OCI-LY3 (cell line): ENCODE data around the gene SLC26A2.

Experiments used
- H2AFZ ChIP-seq: fragments of 200-600, 300-600 bp; shearing (Covaris generic); 2 replicates; pipeline ENCODE4 v1.6.0; 2014; ENCODE audit warnings: antibody characterized with exemption, low read depth, low read length
- H3K27ac ChIP-seq: fragments of 200-600, 300-600 bp; sonication (generic); 2 replicates; pipeline ENCODE4 v1.5.1; 2014; ENCODE audit warnings: mild to moderate bottlenecking, low read length, moderate library complexity, mixed read lengths
- H3K27me3 ChIP-seq: fragments of 200-600, 300-600 bp; sonication (generic); 2 replicates; pipeline ENCODE4 v1.6.1; 2014; ENCODE audit warnings: low read depth, low read length, mixed read lengths
- H3K36me3 ChIP-seq: fragments of 200-600, 300-600 bp; sonication (generic); replicated peaks from 2 replicates; pipeline ENCODE3; 2014; ENCODE audit warnings: low read depth, low read length, mixed read lengths
- H3K4me1 ChIP-seq: fragments of 300-600, 200-600 bp; sonication (generic); 2 replicates; pipeline ENCODE4 v1.6.1; 2014; ENCODE audit warnings: low read length, mixed read lengths
- H3K4me2 ChIP-seq: fragments of 200-600, 300-600 bp; sonication (generic); 2 replicates; pipeline ENCODE4 v1.6.1; 2014; ENCODE audit warnings: low read length, mixed read lengths
- H3K4me3 ChIP-seq: fragments of 300-600, 200-600 bp; sonication (generic); 2 replicates; pipeline ENCODE4 v1.5.1; 2014; ENCODE audit warnings: antibody characterized with exemption, mild to moderate bottlenecking, low read length, moderate library complexity
- H3K79me2 ChIP-seq: fragments of 300-600, 200-600 bp; shearing (Covaris generic); 2 replicates; pipeline ENCODE4 v1.6.1; 2014; ENCODE audit warnings: mild to moderate bottlenecking, low read length, mixed read lengths
- H3K9ac ChIP-seq: fragments of 300-600, 200-600 bp; shearing (Covaris generic); 2 replicates; pipeline ENCODE4 v1.6.0; 2014; ENCODE audit warnings: mild to moderate bottlenecking, low read length, moderate library complexity
- H3K9me3 ChIP-seq: fragments of 200-600, 300-600 bp; shearing (Covaris generic); 2 replicates; pipeline ENCODE4 v1.6.1; 2014; ENCODE audit warnings: low read length, mixed read lengths; ENCODE audit not compliant: insufficient read depth
- H4K20me1 ChIP-seq: fragments of 200-600, 300-600 bp; sonication (generic); 2 replicates; pipeline ENCODE4 v1.6.1; 2016; ENCODE audit warnings: low read length, mixed read lengths; ENCODE audit not compliant: insufficient read depth
- EZH2phosphoT487 ChIP-seq: fragments of 200-600 bp; shearing (Covaris generic); IDR thresholded peaks from 2 replicates; pipeline ENCODE4 v1.6.1; 2018; ENCODE audit warnings: antibody characterized with exemption, mixed run types, low read depth
- TF ChIP-seq, protein P1 (sequence below): fragments of 200-600, 300-600 bp; sonication (generic); IDR thresholded peaks from 2 replicates; pipeline ENCODE4 v1.5.1; 2014; ENCODE audit warnings: antibody characterized with exemption, low read length, low read depth

Gene SLC26A2

DNA sequence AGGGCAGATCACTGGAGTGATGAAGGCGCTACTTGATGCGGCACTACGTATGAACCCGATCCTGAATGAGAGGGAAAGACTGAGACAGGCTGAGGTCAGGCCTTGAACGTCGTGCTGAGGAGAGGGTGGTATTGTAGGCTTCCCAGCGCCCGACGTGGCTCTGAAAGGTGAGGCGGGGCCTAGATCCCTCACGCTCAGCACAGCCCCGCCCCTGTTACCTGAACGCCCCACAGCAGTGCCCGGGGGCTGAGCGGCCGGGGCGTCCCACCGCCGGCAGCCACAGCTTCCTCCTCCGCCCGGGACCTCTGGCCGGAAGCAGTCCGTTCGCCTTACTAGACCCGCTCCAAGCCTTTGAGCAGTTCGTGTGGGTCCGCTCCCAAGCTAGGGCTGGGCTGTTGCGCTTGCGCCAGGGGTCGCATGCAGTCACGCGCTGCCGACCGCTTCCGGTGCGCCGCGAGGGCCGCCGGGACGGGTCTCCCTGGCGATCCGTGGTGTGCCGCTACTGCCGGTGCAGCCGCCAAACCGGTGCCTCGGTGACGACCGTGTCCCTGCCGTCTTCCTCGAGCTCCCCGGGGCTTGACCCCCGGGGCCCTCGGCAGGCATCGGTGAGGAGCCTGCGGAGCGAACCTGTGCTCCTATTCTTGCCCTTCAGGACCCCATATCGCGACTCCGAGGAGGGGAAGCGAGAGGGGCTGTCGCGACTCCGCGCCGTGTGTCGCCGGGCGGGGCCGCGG is 39.9 kb downstream of the SLC26A2 start, which contains the start of the genes HMGXB3 and TIGD6:
TSS of gene HMGXB3 (plus strand) at position 484 of the 734 bp plus-strand sequence. CDS start 4,114 bp downstream, outside the sequence.
TSS of gene TIGD6 (minus strand) at position 399 of the 734 bp plus-strand sequence. CDS start 4,306 bp downstream, outside the sequence.
- Histone ChIP-seq H3K79me2 (peaks cover 53% of the 10 kb centered on the region), H3K4me3 (peak within 1 kb of the TSS; percentile 100)

DNA sequence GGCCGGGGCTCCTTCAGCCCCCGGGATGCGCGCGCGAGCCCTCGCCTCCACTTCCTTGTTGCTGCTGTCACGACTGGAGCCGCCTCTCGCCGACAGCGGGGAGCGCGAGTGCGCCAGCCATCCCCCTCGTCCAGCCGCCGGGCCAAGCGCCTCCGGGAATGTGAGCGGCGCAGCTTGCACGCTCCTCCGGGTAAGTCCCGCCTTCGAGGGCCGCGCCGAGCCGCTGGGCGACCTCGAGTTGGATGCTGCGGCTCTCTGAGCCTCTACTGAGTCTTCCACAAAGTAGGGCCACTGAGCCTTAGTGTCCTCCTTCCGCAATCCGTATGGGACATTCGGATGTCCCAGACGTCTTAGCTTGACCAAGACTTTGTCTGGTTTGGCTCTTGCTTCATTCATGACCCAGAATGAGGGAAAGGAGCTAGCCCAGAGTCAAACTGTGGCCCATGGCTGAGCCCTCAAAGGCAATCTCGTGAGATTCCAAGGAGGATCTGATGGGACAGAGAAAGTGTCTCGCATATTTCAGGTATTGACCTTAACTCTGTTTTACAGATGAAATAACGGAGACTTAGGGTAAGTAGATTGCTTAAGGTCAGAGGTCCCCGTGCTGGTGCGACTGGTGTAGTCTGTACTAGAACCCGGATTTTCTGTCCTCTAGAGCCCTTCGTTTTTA is 40.6 kb downstream of the SLC26A2 start:
- Histone ChIP-seq H3K79me2 (peaks cover 53% of the 10 kb centered on the region), H3K9me3 (no peaks in the 10 kb centered on the region), H3K27ac (peak overlapping the region; percentile 78), H3K4me1 (peaks cover 19% of the 10 kb centered on the region), H4K20me1 (peaks cover 12% of the 10 kb centered on the region; the same call in 1 of the 2 replicates), H2AFZ (peak overlapping the region; percentile 78; the same call in 1 of the 2 replicates), H3K4me3 (peak overlapping the region; percentile 100), H3K4me2 (peak overlapping the region; percentile 86), H3K27me3 (no peaks in the 10 kb centered on the region), H3K36me3 (peaks cover 11% of the 10 kb centered on the region), H3K9ac (peak overlapping the region; percentile 95)
- TF ChIP-seq, protein P1, sequence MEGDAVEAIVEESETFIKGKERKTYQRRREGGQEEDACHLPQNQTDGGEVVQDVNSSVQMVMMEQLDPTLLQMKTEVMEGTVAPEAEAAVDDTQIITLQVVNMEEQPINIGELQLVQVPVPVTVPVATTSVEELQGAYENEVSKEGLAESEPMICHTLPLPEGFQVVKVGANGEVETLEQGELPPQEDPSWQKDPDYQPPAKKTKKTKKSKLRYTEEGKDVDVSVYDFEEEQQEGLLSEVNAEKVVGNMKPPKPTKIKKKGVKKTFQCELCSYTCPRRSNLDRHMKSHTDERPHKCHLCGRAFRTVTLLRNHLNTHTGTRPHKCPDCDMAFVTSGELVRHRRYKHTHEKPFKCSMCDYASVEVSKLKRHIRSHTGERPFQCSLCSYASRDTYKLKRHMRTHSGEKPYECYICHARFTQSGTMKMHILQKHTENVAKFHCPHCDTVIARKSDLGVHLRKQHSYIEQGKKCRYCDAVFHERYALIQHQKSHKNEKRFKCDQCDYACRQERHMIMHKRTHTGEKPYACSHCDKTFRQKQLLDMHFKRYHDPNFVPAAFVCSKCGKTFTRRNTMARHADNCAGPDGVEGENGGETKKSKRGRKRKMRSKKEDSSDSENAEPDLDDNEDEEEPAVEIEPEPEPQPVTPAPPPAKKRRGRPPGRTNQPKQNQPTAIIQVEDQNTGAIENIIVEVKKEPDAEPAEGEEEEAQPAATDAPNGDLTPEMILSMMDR, result no peak
- TF ChIP-seq EZH2phosphoT487, result no peak

More for the DNA sequence above, 39.9 kb downstream of the SLC26A2 start, which contains the start of the genes HMGXB3 and TIGD6:
- Histone ChIP-seq H3K9ac (peak within 1 kb of the TSS; percentile 95), H3K27ac (peak within 1 kb of the TSS; percentile 78), H3K4me1 (peaks cover 19% of the 10 kb centered on the region), H3K27me3 (no peaks in the 10 kb centered on the region), H2AFZ (peak within 1 kb of the TSS; percentile 87), H4K20me1 (peaks cover 12% of the 10 kb centered on the region; the same call in 1 of the 2 replicates), H3K36me3 (peaks cover 10% of the 10 kb centered on the region), H3K9me3 (no peaks in the 10 kb centered on the region), H3K4me2 (peak within 1 kb of the TSS; percentile 98)
- TF ChIP-seq, protein P1, result no peak
- TF ChIP-seq EZH2phosphoT487, result no peak

DNA sequence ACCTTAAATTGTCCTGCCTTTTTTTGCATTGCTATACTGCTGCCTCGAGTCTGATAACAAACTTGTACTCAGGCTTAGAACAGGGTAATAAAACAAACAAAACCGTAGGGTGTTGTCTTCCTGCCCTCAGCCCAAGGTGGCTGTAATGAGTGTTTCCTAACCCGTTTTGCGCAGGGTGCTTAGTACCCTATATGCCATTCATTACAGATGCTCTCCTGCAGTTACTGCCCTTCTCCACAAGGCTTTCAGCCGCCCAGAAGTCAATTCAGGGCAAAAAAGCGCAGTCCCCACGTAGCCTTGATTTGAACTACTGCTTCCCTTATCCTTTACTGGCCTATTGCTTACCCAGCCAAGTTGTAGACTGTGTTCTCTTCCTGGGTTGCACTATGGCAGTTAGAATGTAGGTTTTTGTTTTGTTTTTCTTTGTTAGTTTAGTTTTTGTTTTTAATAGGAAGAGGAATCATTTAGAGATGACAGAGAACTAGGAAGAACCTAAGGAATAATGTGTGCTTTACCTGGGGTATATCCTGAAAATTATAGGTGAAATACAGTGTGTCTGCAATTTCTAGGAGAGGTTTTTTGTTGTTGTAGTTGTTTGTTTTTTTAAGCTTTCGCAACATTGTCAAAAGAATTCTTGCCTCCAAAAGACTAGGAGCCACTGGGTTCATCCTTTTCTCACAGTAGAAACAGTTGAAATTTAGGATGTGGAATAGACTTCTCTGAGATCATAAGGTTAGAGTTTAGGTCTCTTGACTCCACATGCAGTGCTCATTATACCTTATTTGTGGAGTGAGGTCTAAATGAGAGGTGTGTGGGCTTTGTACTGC is 41.3 kb downstream of the SLC26A2 start:
- Histone ChIP-seq H3K27ac (peak overlapping the region; percentile 78), H3K27me3 (no peaks in the 10 kb centered on the region), H2AFZ (no peak overlapping the region), H4K20me1 (peaks cover 12% of the 10 kb centered on the region; the same call in 1 of the 2 replicates), H3K4me1 (peaks cover 19% of the 10 kb centered on the region), H3K36me3 (peaks cover 14% of the 10 kb centered on the region), H3K4me3 (peak overlapping the region; percentile 100), H3K79me2 (peaks cover 53% of the 10 kb centered on the region), H3K9ac (peak overlapping the region; percentile 95), H3K4me2 (peak overlapping the region; percentile 86), H3K9me3 (no peaks in the 10 kb centered on the region)
- TF ChIP-seq, protein P1, result peak; percentile 18
- TF ChIP-seq EZH2phosphoT487, result no peak
